ENCODE measurements around the gene ITGAX. TPM values are rescaled to one million over a fixed set of nuclear protein-coding genes. Genes with fewer than 3 reads are reported as not detected.

Gene ITGAX
- total RNA-seq, 1 experiment from 2014 or later = 0.14 TPM

DNA sequence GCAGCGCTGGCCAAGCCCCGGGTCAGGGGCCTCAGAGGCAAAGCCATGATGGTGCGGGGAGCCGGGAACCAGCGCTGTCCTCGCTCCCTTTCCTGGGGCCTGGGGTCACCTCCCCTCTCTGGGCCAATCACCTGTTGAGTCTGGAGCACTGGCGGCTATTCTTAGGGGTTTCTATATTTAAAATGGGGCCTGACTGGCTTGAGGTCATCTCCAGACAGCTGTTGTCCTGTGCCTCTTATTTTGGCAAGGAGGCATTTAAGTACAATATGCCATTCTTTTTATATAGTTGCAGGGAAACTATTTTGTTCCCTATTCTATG lies 73.3 kb downstream of the ITGAX start, which contains the start of gene COX6A2:
COX6A2 (minus strand) TSS at position 82 of the 319 bp plus-strand sequence; CDS start at position 47, 35 bp downstream.
- TF ChIP-seq, protein P1, sequence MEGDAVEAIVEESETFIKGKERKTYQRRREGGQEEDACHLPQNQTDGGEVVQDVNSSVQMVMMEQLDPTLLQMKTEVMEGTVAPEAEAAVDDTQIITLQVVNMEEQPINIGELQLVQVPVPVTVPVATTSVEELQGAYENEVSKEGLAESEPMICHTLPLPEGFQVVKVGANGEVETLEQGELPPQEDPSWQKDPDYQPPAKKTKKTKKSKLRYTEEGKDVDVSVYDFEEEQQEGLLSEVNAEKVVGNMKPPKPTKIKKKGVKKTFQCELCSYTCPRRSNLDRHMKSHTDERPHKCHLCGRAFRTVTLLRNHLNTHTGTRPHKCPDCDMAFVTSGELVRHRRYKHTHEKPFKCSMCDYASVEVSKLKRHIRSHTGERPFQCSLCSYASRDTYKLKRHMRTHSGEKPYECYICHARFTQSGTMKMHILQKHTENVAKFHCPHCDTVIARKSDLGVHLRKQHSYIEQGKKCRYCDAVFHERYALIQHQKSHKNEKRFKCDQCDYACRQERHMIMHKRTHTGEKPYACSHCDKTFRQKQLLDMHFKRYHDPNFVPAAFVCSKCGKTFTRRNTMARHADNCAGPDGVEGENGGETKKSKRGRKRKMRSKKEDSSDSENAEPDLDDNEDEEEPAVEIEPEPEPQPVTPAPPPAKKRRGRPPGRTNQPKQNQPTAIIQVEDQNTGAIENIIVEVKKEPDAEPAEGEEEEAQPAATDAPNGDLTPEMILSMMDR (IDR thresholded peaks at IDR 0.05; ENCODE audit: unreplicated experiment) = no peak
- no peak within 1 kb of the TSS for H3K4me3 Mint-ChIP-seq (ENCODE audit: unreplicated experiment)
- POLR2A ChIA-PET = interaction anchor here (0.7 to 3.1 kb wide), 4 partner anchors 25 to 80 kb away, joined by 3 to 27 read pairs (median 3); partner anchors contain the start of gene RUSF1
- no peak for DNase-seq (ENCODE audit: unreplicated experiment)
- no peak within 1 kb of the TSS for H3K27ac Mint-ChIP-seq (ENCODE audit: low read depth, unreplicated experiment)
- BruUV-seq (replicated peaks) = no TSS peak
- H3K9me3 Mint-ChIP-seq (ENCODE audit: unreplicated experiment) = no peaks in the 10 kb centered on the region
- H3K27me3 Mint-ChIP-seq (ENCODE audit: insufficient read depth, unreplicated experiment) = no peaks in the 10 kb centered on the region
- CTCF ChIA-PET = interaction anchor here (0.9 kb wide), 1 partner anchor 268 kb away, joined by 3 read pairs; no protein-coding TSS in a partner anchor
- intact Hi-C loops (cut with micrococcal nuclease) = no loop called here
- no peaks in the 10 kb centered on the region for H3K4me1 Mint-ChIP-seq (ENCODE audit: insufficient read depth, unreplicated experiment)
- peaks cover 7% of the 10 kb centered on the region for H3K36me3 Mint-ChIP-seq (ENCODE audit: insufficient read depth, unreplicated experiment)

DNA sequence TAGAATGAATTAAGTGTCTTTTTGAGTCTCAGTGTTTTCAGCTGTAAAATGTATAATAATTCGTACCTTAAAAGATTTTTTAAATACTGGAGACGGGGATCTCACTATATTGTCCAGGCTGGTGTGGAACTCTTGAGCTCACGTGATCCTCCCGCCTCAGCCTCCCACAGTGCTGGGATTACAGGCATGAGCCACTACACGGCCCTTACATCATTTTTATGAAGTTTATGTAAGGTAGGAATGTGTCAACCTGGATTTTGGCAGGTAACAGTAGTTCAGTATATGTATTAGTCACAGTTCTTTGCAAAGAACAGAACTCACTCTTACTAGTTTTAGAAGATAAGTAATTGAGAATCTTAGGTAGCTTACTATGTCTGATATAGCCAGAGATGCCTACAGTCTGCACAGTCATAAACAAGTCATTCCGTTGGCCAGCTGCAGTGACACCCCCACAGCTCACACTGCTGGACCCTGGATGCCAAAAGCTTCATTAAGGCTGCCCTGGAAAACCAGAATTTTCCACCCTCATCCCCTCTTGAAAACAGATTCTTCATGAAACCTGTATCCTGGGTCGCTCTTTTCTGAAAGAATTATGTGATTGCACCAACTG lies 73.8 kb downstream of the ITGAX start:
- TF ChIP-seq, protein P1 (IDR thresholded peaks at IDR 0.05; ENCODE audit: unreplicated experiment) = no peak
- intact Hi-C loops (cut with micrococcal nuclease) = no loop called here
- Mint-ChIP-seq H3K27ac (ENCODE audit: low read depth, unreplicated experiment) (no peak overlapping the region), H3K27me3 (ENCODE audit: insufficient read depth, unreplicated experiment) (no peaks in the 10 kb centered on the region), H3K36me3 (ENCODE audit: insufficient read depth, unreplicated experiment) (peaks cover 7% of the 10 kb centered on the region), H3K4me3 (ENCODE audit: unreplicated experiment) (no peak overlapping the region), H3K9me3 (ENCODE audit: unreplicated experiment) (no peaks in the 10 kb centered on the region), H3K4me1 (ENCODE audit: insufficient read depth, unreplicated experiment) (no peaks in the 10 kb centered on the region)
- ChIA-PET POLR2A (interaction anchor here (0.7 to 3.1 kb wide), 6 partner anchors 11 to 79 kb away, joined by 3 to 27 read pairs (median 4); partner anchors contain the start of genes RUSF1 and ZNF843), CTCF (interaction anchor here (0.7 to 3.8 kb wide), 7 partner anchors 9 to 439 kb away, joined by 3 to 28 read pairs (median 5); partner anchors contain the start of gene ZNF843)
- DNase-seq (ENCODE audit: unreplicated experiment) = peak; percentile 34
- no TSS peak for BruUV-seq (replicated peaks)

DNA sequence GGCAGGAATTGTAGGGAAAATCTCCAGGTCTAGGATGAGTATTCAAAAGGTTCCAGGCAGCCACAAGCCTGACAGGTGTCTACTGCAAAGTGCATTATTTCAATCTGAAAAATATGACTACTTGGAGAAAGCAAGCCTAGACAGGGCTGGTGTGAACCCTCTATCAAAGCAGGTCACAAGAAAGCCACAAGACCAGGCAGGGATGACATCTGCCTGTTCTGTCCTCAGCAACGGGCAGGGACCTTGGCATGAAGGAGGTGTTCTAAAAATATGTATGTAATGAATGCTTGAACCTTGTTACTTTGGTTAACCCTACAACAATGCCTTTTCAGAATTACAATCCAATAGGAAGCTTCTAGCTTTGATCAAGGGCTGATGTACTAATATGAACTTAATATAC lies 74.3 kb downstream of the ITGAX start:
- H3K27ac Mint-ChIP-seq (ENCODE audit: low read depth, unreplicated experiment) = no peak overlapping the region
- BruUV-seq (replicated peaks) = no TSS peak
- H3K4me3 Mint-ChIP-seq (ENCODE audit: unreplicated experiment) = no peak overlapping the region
- CTCF ChIA-PET = interaction anchor here (0.7 to 3.8 kb wide), 6 partner anchors 8 to 439 kb away, joined by 3 to 28 read pairs (median 6); partner anchors contain the start of gene ZNF843
- no peak for DNase-seq (ENCODE audit: unreplicated experiment)
- intact Hi-C loops (cut with micrococcal nuclease) = no loop called here
- TF ChIP-seq, protein P1 (IDR thresholded peaks at IDR 0.05; ENCODE audit: unreplicated experiment) = no peak
- no peaks in the 10 kb centered on the region for H3K9me3 Mint-ChIP-seq (ENCODE audit: unreplicated experiment)
- H3K27me3 Mint-ChIP-seq (ENCODE audit: insufficient read depth, unreplicated experiment) = no peaks in the 10 kb centered on the region
- POLR2A ChIA-PET = interaction anchor here (0.8 to 3.1 kb wide), 4 partner anchors 11 to 79 kb away, joined by 3 to 27 read pairs (median 4); partner anchors contain the start of genes RUSF1 and ZNF843
- H3K36me3 Mint-ChIP-seq (ENCODE audit: insufficient read depth, unreplicated experiment) = peaks cover 7% of the 10 kb centered on the region
- no peaks in the 10 kb centered on the region for H3K4me1 Mint-ChIP-seq (ENCODE audit: insufficient read depth, unreplicated experiment)

DNA sequence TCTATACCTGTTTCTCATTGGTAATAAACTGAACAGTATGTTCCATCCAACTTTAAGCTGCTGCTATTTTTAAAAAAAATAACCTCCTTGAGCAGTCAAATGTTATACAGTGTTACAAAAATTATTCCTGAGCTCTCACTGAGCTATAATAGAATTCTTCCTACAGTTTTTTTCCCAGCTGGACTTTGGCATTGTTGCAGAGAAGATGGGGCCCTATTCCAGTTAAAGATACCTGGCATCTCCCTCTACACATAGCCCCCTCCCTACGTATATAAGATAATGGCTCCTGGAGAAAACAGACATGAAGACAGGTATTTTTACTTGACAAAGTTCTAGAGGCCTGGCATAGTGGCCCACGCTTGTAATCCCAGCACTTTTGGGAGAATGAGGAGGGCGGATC lies 74.8 kb downstream of the ITGAX start:
- H3K27ac Mint-ChIP-seq (ENCODE audit: low read depth, unreplicated experiment) = no peak overlapping the region
- peaks cover 7% of the 10 kb centered on the region for H3K36me3 Mint-ChIP-seq (ENCODE audit: insufficient read depth, unreplicated experiment)
- no peaks in the 10 kb centered on the region for H3K4me1 Mint-ChIP-seq (ENCODE audit: insufficient read depth, unreplicated experiment)
- POLR2A ChIA-PET = interaction anchor here (1.1 to 3.1 kb wide), 2 partner anchors 12 to 23 kb away, joined by 5 to 27 read pairs; partner anchors contain the start of gene ZNF843
- no peaks in the 10 kb centered on the region for H3K9me3 Mint-ChIP-seq (ENCODE audit: unreplicated experiment)
- no TSS peak for BruUV-seq (replicated peaks)
- no peak overlapping the region for H3K4me3 Mint-ChIP-seq (ENCODE audit: unreplicated experiment)
- H3K27me3 Mint-ChIP-seq (ENCODE audit: insufficient read depth, unreplicated experiment) = no peaks in the 10 kb centered on the region
- CTCF ChIA-PET = interaction anchor here (0.7 to 3.8 kb wide), 5 partner anchors 13 to 430 kb away, joined by 4 to 28 read pairs (median 6); partner anchors contain the start of gene ZNF843
- TF ChIP-seq, protein P1 (IDR thresholded peaks at IDR 0.05; ENCODE audit: unreplicated experiment) = no peak
- intact Hi-C loops (cut with micrococcal nuclease) = no loop called here
- DNase-seq (ENCODE audit: unreplicated experiment) = no peak
